HG02938 (cell line): Measurements from ENCODE around the gene E2F6.

ENCODE experiments used
- ATAC-seq: cut with Tn5 transposase; IDR thresholded peaks from one replicate; pipeline ENCODE4 v1.9.1; 2021; ENCODE audit warnings: mild to moderate bottlenecking, moderate library complexity; ENCODE audit not compliant: unreplicated experiment

E2F6 gene

DNA sequence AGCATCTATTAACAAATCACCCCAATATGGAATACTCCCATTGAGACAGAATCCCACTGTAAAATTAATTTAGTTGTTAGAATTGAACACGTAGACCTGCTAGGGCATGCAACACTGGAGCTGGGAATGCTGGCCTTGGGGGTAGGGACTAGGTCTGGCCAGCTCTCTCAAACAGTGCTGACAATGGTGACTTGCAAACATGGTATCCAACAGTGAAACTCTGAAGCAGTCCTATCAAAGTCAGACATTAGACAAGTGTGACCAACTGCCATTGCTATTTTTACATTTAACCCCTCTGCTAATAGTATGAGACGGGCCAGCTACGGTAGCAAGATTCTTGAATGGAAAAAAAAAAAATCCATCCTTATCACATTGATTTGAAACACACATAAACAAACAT, 7.2 kb downstream of the E2F6 start:
- ATAC-seq, result no peak

DNA sequence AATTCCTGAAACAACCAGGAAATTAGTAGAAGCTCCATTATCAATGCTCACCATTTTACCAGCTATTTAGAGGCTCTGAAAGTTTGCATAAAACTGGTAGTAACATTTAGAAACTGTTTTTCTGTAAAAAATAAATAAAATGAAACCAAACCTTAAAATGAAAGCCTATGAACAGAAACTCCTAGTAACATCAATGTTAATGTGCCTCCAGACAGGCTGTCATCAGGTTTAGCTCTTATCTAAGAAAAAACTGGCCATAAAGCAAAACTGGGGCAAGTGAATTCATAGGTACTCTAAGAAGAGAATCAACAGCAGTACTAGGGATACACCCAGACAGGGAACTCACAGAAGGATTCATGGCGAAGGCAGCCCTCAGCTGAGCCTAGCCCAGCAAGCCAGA, 8.0 kb downstream of the E2F6 start:
- no peak for ATAC-seq

DNA sequence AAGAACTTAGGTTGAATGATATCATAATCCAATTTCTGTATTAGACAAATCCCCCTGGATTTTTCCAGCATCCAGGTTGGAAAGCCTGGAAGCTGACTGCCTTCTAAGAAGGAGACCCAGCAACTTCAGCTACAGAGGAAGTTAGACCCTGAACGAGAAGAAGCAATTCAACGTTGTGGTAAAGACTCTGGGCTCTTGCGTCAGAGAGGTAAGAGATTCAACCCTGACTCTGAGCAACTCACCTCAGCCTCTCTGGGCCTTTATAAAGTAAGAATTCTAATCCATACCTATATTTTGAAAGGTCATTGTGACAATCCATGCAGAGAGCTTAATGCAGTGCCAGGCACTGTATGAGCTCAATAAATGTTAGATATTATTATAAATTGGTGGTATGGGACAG, 9.7 kb downstream of the E2F6 start:
- no peak for ATAC-seq

DNA sequence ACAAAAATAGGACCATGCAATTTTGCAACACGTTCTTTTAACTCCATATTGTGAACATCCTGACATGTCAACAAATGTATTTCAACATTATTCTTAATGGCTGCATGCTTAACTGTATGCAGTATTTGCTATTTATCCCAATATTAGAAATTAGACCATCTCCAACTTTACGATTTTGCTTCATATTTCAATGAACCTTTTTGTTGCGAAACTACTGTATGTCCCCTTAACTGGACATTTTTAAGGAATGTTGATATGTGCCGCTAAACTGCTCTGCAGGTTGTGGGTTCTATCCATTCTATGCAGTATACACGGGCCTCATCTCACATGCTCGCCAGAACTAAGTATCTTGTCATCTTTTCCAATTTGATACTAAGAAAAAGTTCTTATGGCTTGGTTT, 11.1 kb downstream of the E2F6 start:
- ATAC-seq, result no peak

DNA sequence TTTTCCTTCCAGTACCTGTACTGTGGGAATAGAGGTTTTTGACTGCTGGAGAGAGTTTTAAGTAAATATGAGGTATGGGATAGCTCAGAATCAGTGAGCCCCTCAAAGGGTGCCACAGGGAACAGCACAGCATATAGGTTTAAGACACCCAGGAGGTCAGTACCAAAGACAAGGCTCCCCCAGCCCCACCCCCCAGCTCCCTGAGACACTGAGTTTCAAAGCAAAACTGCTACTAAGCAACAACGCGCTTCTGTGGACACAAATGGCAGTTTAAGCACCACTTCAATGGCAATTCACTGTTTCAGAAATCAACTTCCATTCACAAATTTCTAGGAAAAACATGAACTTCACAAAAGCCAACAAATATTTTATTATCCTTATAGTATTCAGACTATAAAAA, 15.2 kb downstream of the E2F6 start:
- no peak for ATAC-seq

DNA sequence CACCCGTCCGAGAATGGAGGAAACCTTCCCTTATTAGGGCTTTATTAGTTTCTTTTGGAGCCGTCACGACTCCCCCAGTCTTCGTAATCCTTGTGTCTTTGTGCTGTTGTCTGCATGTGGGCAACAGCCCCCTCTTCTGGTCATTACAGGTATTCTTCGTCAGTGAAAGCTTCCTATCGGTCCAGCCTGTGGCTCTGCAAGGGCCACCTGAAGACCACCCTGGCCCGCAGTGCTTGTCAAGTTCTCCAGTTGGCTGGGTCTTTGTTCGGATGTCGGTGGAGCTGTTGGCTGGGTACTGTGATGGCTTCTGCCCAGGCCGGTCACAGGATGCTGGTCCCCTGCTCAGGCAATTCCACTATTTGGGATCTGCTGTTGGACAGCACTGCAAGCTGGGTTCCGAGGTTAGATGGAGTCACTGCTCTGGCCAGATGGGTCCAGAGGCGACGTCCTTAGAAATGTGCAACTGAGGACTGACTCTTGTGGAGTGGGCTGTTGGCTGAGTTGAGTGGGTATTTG, 19.2 kb downstream of the E2F6 start:
- no peak for ATAC-seq

DNA sequence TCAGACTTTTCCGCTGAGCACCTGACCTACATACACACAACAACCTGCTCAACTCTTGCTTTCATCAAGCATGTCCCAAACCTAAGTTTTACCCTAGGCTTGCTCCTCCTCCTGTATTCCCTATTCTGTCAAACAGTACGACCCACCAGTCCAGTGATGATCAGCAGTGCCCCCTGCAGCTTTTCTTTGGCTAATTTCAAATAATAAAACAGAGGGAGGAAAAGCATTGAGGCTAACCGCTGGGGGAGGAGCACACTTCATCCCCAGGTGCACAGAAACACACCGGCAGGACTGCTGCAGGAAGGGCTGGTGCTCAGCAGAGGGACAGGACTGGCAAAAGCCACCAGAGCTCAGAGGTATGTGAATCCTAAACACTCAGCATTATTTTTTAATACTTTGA, 21.2 kb downstream of the E2F6 start:
- no peak for ATAC-seq

DNA sequence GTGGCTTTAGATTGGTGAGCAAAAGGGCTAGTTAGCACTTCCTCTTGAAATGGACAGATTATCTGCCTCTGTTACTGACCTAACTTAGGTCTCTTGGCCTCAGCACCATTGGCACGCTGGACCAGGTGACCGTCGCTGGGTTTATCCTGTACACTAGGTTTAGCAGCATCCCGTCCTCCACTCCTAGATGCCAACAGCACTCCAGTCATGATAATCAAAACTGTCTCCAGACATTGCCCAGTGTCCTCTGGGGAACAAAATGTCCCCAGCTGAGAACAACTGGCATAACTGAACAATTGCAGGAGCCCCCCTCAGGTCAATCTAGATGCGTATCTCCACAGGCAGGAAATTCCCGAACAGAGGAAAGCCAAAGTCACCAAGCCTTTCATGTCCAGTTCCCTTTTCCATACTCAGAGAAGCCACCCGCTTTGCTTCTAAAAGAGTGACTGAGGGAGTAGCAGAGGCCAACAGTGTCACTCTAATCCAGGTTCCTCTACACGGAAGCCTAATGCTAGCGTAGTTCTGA, 27.3 kb downstream of the E2F6 start:
- no peak for ATAC-seq

DNA sequence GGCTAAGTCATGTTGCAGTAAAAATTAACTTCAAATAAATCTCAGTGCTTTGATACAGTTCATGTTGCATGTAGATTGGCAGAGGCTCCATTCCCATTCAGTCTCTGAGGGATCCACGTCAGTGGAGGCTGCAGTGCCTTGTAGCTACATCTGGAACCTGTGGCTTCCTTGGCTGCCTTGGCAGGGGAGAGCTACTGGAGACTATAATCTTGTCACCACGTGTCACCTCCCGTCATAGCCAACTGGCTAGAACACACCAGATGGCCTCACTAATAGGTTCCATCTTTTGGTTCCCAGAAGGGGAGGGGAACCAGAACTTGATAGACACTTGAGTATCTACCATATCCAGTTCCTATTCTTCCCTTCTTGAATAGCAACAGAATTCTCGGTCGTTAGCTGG, 28.4 kb downstream of the E2F6 start:
- no peak for ATAC-seq

DNA sequence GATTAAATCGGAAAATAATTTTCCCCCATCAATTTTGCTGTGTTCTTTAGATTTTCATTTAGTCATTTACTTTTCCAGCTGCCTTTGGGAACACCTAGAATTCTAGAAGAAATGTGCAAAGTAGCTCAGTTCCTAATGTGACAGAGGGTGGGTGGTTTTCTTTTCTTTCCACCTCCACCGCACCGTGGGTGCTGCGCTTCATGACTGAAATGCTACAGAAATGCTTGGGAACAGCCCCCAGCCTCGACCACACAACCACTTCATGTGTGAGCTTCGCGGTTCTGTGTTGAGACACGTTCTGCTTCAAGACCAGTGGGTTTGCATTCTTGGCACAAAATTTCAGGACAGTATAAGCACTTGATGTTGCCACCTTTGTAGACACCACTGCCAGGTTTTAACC, 30.9 kb downstream of the E2F6 start:
- ATAC-seq, result no peak

DNA sequence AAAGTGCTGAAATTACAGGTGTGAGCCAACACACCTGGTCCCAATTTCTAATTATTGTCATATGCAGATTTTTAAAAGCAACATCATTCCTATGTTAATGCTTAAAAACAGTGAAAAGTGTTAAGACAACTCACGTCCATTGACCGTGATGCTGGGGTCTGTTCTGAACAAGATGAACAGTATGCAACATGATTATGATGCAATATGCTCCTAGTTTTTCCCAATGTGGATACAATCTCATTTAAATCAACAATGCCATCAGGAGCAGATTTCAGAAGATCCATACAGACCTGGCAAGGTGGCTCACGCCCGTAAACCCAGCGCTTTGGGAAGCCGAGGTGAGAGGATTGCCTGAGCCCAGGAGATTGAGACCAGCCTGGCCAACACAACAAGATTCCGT, 31.5 kb downstream of the E2F6 start:
- no peak for ATAC-seq

DNA sequence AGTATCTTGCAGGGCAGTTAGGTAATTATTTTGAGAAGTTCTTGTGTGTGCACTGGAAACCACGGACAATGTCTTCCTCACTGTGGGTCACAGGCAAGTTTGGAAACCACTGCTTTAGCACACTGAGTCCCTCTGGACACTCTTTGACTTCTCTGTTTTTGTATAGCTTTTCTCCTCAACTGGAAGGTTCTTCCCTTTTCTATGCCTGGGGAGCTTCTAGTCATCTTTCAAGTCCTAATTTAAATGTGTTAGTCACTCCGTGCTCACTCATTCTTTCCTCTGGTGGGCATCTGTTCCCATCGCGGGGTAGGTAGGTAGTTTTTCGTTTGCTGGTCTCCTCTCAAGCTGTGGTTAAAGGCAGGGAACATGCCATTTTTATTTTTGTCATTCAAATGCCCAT, 32.1 kb downstream of the E2F6 start:
- no peak for ATAC-seq

DNA sequence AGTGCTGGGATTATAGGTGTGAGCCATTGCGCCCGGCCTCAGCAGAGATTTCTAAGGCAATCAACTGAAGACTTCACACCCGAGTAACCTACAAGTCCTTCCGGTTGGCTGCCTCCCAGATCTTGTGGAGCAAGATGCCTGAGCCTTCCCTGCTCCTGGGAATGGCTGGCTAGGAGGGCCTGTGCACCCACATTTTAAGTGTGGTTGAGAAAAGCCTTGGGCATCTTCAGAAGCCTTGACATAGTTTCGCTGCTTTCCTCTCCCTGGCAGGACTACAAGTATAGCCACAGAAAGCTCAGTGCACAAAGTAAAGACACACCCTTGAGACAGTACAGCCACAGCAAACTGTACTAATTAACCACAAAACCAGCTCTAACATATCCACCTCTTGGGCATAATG, 35.2 kb downstream of the E2F6 start:
- ATAC-seq, result no peak

DNA sequence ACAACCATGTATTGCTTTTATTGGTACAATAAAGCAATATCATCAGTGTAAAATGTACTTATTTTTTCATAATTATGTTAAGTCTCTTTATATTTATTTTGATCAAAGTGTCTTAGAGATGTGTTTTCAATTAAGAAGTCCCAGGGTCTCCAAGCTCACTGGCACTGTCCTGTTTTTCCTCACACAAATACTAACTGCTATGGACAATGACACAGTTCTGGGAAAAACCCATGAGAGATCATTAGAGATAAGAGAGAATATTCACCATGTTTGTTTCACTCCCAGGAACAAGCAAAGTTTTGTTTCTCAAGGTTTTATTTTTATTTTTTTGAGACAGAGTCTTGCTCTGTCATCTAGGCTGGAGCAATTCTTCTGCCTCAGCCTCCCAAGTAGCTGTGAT, 38.7 kb downstream of the E2F6 start:
- ATAC-seq, result no peak

DNA sequence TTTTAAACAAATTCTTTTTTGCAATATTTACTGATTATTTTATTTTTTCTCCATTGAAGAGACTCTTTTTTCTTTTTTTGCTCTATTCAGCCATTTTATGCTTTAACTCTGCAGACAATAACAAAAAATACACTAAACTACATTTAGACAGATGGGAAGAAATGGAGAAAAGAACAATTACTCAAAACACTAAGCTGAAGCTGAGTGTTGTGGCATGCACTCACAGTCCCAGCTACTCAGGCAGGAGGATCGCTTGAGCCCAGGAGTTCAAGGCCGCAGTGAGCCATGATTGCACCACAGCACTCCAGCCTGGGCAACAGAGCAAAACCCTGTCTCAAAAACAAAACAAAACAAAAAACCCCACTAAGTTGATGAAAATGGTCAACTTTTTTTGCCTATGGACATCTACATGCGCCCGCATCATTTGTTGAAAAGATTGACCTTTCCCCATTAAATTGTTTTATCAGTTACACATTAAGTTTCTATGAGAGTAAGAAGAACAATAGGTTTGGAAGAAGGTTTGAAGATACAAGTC, 43.0 kb downstream of the E2F6 start:
- no peak for ATAC-seq

DNA sequence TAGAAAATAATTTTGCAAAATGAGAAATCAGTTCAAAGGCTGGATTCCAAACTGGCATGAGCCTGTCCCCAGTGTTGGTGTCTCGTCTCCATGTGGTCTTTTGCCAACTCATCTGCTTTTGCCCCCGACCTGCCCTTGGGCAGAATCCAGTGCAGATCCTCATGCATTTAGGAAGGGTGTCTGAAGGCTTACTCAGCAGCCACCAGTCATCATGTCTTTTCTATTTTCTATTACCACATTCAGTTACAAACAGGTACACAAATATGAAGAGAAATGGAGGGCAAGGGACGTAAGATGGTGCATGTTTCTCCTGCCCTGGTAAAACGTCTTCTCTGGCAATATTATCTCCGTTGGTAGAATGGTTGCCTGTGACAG, 43.5 kb downstream of the E2F6 start:
- no peak for ATAC-seq

DNA sequence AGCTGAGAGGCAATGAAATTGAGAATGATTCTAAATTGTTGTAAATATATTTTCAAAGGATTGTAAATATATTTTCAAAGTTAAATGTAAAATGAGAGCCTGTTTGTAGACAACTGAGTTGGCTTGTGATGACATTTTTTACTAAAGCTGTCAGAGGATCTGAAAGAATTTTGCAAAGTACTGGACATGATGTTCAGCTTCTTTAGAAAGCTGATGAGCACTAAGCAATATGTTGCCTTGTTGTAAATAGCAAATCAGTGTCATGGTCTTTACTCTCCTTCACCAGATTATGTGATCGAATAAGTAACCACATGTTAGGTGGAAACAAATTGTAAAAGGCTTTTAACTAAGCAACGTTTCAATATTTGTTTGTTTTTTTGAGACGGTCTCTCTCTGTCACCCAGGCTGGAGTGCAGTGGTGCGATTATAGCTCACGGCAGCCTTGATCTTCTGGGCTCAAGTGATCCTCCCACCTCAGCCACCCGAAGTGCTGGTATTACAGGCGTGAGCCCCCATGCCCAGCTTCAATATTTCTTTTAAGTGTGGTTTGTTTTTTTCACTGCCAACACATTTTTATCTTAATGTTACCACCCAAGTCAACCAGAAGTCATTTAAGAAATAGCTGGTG, 44.0 kb downstream of the E2F6 start:
- no peak for ATAC-seq

DNA sequence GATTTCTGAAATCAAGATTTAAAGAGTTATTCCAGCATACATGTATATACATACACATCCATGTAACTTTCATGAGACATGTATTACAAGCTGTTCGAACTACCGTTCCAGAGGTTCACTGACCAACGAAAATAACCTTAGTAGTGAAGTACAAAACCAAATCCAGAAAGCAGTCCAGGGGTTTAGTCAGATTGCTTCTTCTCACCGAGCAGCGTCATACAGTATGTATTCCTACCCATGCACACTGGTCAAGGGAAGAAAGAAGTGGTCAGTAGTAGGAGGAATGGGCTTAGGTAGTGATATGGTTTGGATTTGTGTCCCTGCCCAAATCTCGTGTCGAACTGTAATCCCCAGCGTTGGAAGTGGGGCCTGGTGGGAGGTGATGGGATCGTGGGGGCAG, 45.3 kb downstream of the E2F6 start:
- no peak for ATAC-seq

DNA sequence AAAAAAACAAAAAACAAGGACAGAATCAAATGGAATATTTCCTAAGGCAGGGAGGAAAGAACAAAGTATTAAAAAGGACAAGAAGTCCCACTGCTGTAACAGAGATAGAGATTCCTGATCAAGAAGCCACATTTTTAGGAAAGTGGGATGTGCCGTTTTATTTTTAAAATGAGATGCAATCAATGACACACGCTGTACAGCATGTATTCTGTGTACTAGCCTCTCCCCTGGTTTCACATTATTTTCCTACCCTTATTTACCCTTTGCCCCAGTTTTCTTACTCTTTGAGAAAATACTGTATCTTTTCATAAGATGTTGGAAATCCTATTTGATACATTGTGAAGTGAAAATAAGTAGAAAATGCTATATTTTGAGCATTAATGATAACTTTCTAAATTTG, 45.8 kb downstream of the E2F6 start:
- ATAC-seq, result no peak

DNA sequence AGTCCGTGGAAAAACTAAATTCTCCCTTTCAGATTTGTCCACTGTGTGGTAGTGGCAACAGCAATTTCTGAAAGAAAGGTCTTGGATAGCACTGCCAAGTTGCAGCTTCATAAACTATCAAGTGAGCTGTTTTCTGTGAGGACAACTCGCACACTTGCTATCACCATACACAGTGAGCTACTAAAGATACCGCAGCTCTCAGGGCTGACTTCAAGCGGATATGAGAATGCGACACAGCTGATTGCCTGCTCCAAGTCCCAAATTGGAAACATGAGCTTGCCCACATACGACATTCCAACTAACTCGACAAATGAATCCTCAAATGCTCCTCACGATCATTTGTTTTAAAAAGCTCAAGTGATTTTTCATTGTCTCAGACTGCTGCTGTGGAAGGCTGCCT, 46.2 kb downstream of the E2F6 start:
- ATAC-seq, result no peak

DNA sequence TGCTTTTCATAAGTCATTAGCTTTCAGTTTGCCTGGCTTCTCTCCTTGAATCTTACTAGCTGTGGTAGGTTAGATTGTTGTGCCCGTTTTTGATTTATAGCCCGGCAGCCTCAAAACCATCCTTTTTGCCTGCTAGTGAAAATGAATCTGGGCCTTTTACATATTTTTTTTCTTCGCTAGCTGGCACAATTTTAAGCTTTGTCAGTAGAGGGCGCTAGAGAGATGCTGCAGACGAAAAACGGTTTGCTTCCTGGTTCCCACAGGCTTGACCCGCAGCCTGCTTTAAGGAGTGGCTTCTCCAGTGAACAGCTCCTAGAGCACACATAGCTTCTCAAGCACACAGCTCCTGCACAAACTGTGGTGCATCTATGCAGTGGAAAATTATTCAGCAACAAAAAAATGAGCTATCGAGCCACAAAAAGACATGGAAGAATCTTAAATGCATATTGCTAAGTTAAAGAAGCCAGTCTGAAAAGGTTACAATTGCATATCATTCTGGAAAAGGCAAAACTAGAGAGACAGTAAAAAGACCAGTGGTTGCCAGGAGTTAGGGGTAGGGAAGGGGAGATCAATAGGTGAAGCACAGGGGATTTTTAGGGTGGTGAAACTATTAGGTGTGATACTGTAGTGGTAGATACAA, 47.9 kb downstream of the E2F6 start:
- ATAC-seq, result no peak

DNA sequence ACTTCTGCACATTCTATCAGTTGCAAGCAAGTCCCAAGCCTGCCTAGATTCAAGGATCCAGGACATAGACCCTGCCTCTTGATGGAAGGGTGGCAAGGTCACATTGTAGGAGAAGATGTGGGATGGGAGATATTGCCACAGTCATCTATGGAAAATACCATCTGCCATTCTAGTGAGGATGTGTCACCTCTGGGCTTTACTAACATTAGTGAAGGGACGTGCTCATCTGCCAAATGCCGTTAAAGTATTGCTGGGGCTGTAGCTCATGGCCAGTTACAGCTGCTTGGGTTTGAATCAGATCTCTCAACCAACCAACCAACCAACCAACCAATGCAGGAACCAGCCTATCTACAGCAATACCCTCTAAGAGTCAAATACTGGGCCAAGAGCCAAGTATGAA, 49.0 kb downstream of the E2F6 start:
- ATAC-seq, result no peak

DNA sequence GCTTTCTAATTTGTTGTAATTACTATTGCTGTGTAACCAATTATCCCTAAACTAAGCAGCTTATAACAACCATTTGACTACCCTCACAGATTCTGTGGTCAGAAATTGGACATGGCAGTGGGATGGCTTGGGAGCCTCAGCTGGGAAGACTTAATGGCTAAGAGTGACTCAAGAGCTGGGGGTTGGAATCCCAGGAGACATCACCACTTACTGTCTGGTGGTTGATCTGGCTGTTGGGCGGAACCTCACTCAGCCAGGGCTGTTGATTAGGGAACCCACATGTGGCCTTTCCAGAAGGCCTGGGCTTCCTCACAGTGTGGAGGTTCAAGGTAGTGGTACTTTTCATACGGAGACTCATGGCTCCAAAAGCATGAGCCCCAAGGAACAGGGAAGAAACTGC, 49.8 kb downstream of the E2F6 start:
- no peak for ATAC-seq
